Neural progenitor cell (in vitro differentiated cells): Measurements from ENCODE around the gene CLDN16.

Experiments
- EZH2 ChIP-seq: fragments of 200-600 bp; sonication (generic); IDR thresholded peaks from 2 replicates; pipeline ENCODE4 v1.6.1; 2017; ENCODE audit warnings: antibody characterized with exemption, mild to moderate bottlenecking, moderate library complexity
- EZH2phosphoT487 ChIP-seq: fragments of 200-600 bp; sonication (generic); IDR thresholded peaks from 2 replicates; pipeline ENCODE4 v1.6.1; 2017; ENCODE audit warnings: antibody characterized with exemption
- TF ChIP-seq, protein P1 (sequence below): fragments of 200-600 bp; sonication (generic); IDR thresholded peaks from 2 replicates; pipeline ENCODE4 v1.5.1; 2017; ENCODE audit warnings: antibody characterized with exemption, mild to moderate bottlenecking

DNA sequence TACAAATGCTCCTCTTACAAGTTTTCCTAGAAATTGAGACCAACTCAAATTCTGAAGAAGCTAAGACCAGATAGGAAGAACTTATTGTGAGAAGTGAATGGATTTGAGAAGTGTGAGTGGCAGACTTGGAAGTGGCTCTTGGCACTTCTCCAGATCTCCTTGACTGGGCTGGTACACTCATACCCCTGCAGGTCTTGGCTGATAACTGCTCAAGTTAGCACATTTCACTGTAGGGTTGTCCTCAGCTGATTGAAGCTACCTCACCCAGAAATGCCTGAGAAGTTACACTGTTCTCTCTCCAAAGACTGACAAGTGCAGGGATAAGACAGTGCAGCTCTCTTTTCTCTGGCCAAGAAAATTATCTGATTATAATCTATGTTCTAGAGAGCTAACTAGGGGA lies 49.2 kb upstream of the CLDN16 start:
- TF ChIP-seq, protein P1, sequence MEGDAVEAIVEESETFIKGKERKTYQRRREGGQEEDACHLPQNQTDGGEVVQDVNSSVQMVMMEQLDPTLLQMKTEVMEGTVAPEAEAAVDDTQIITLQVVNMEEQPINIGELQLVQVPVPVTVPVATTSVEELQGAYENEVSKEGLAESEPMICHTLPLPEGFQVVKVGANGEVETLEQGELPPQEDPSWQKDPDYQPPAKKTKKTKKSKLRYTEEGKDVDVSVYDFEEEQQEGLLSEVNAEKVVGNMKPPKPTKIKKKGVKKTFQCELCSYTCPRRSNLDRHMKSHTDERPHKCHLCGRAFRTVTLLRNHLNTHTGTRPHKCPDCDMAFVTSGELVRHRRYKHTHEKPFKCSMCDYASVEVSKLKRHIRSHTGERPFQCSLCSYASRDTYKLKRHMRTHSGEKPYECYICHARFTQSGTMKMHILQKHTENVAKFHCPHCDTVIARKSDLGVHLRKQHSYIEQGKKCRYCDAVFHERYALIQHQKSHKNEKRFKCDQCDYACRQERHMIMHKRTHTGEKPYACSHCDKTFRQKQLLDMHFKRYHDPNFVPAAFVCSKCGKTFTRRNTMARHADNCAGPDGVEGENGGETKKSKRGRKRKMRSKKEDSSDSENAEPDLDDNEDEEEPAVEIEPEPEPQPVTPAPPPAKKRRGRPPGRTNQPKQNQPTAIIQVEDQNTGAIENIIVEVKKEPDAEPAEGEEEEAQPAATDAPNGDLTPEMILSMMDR, result no peak
- no peak for TF ChIP-seq EZH2
- TF ChIP-seq EZH2phosphoT487, result no peak
